IMR-90 (cell line): ENCODE results near the gene GNA15. TPM values are rescaled to one million over a fixed set of nuclear protein-coding genes. Genes with fewer than 3 reads are reported as not detected.

ENCODE experiments used
- ATAC-seq: fragments of 200-7000 bp; cut with Tn5 transposase; 2 replicates; pipeline ENCODE4 v1.9.1; 2020; ENCODE audit warnings: low read depth, mild to moderate bottlenecking, moderate library complexity
- BruUV-seq: library from RNA; stranded (reverse); fragments of 400-500 nt; replicated peaks from 2 replicates; lab custom pipeline; 2021; lab: Mats Ljungman, UMichigan
- CTCF ChIA-PET: fragments of 300-600 bp; formaldehyde crosslinking; extraction: SDS; loops from one replicate; lab custom pipeline; 2021; ENCODE audit warnings: antibody characterized with exemption; lab: Yijun Ruan, JAX
- POLR2A ChIA-PET: fragments of 300-600 bp; sonication (Branson Sonifier 250); formaldehyde crosslinking; loops from one replicate; lab custom pipeline; 2022; ENCODE audit warnings: antibody characterized with exemption; ENCODE audit not compliant: unreplicated experiment; lab: Charles Lee
- DNase-seq: peaks from one replicate; pipeline ENCODE4 v3.0.0; 2013
- H2AFZ ChIP-seq: replicated peaks from 2 replicates; pipeline ENCODE3; 2013; ENCODE audit warnings: low read length, mild to moderate bottlenecking; ENCODE audit not compliant: poor library complexity
- H2AK5ac ChIP-seq: 2 replicates; pipeline ENCODE4 v1.6.1; 2013; ENCODE audit warnings: low read depth, low read length, inconsistent platforms
- H2AK9ac ChIP-seq: replicated peaks from 2 replicates; pipeline ENCODE3; 2013; ENCODE audit warnings: mild to moderate bottlenecking, low read depth, low read length, moderate library complexity; ENCODE audit not compliant: poor library complexity
- H2BK120ac ChIP-seq: 2 replicates; pipeline ENCODE4 v1.6.1; 2013; ENCODE audit warnings: low read depth, low read length, inconsistent platforms
- H2BK15ac ChIP-seq: 3 replicates; pipeline ENCODE4 v1.6.1; 2013; ENCODE audit warnings: low read depth, low read length, inconsistent platforms
- H2BK20ac ChIP-seq: 2 replicates; pipeline ENCODE4 v1.6.1; 2013; ENCODE audit warnings: low read depth, mild to moderate bottlenecking, inconsistent platforms, low read length, moderate library complexity
- H2BK5ac ChIP-seq: 2 replicates; pipeline ENCODE4 v1.6.1; 2013; ENCODE audit warnings: mild to moderate bottlenecking, low read depth, low read length, inconsistent platforms; ENCODE audit not compliant: poor library complexity, severe bottlenecking
- H3K14ac ChIP-seq: replicated peaks from 2 replicates; pipeline ENCODE4 v1.6.1; 2013; ENCODE audit warnings: low read depth, low read length, inconsistent platforms
- H3K18ac ChIP-seq: 2 replicates; pipeline ENCODE4 v1.6.1; 2013; ENCODE audit warnings: low read depth, low read length, control low read depth
- H3K23ac ChIP-seq: 2 replicates; pipeline ENCODE4 v1.6.1; 2013; ENCODE audit warnings: low read depth, low read length, inconsistent platforms
- H3K27ac ChIP-seq: 2 replicates; pipeline ENCODE4 v1.5.1; 2013; ENCODE audit warnings: mild to moderate bottlenecking, control low read depth, low read length; ENCODE audit not compliant: insufficient read depth
- H3K27me3 ChIP-seq: 2 replicates; pipeline ENCODE4 v1.6.1; 2013; ENCODE audit warnings: low read length; ENCODE audit not compliant: control insufficient read depth, insufficient read depth
- H3K36me3 ChIP-seq: 2 replicates; pipeline ENCODE4 v1.6.1; 2013; ENCODE audit warnings: low read length, mixed read lengths; ENCODE audit not compliant: control insufficient read depth, insufficient read depth
- H3K4ac ChIP-seq: 2 replicates; pipeline ENCODE4 v1.6.1; 2013; ENCODE audit warnings: low read depth, low read length, inconsistent platforms
- H3K4me1 ChIP-seq: 2 replicates; pipeline ENCODE4 v1.6.1; 2013; ENCODE audit warnings: low read length, mixed read lengths; ENCODE audit not compliant: control insufficient read depth, insufficient read depth
- H3K4me2 ChIP-seq: 2 replicates; pipeline ENCODE4 v1.6.1; 2013; ENCODE audit warnings: low read depth, mild to moderate bottlenecking, control low read depth, low read length, moderate library complexity
- H3K4me3 ChIP-seq: 2 replicates; pipeline ENCODE4 v1.5.1; 2013; ENCODE audit warnings: low read depth, mild to moderate bottlenecking, control low read depth, low read length, moderate library complexity; ENCODE audit not compliant: insufficient read depth
- H3K56ac ChIP-seq: 2 replicates; pipeline ENCODE4 v1.6.1; 2013; ENCODE audit warnings: low read length, inconsistent platforms; ENCODE audit not compliant: insufficient read depth; ENCODE audit errors: extremely low read depth
- H3K79me1 ChIP-seq, 2 experiments: 2 replicates each; pipeline ENCODE4 v1.6.1; 2013; ENCODE audit warnings: low read length in 2 of 2, inconsistent platforms in 1 of 2, low read depth in 1 of 2
- H3K9ac ChIP-seq: 2 replicates; pipeline ENCODE4 v1.6.1; 2013; ENCODE audit warnings: low read depth, low read length, control low read depth
- H3K9me1 ChIP-seq: 2 replicates; pipeline ENCODE4 v1.6.1; 2013; ENCODE audit warnings: low read length, inconsistent platforms; ENCODE audit not compliant: insufficient read depth
- H3K9me3 ChIP-seq: 2 replicates; pipeline ENCODE4 v1.6.1; 2013; ENCODE audit warnings: low read length; ENCODE audit not compliant: control insufficient read depth, insufficient read depth
- H4K20me1 ChIP-seq: 2 replicates; pipeline ENCODE4 v1.6.1; 2013; ENCODE audit warnings: low read length, inconsistent platforms; ENCODE audit not compliant: insufficient read depth
- H4K5ac ChIP-seq: 2 replicates; pipeline ENCODE4 v1.6.1; 2013; ENCODE audit warnings: mild to moderate bottlenecking, low read depth, low read length, control low read depth
- H4K8ac ChIP-seq, 2 experiments: 2 replicates each; pipeline ENCODE4 v1.6.1; 2013; ENCODE audit warnings: low read depth in 2 of 2, low read length in 2 of 2, control low read depth in 1 of 2, inconsistent platforms in 1 of 2
- H4K91ac ChIP-seq: 2 replicates; pipeline ENCODE4 v1.6.1; 2013; ENCODE audit warnings: low read depth, low read length, inconsistent platforms; ENCODE audit not compliant: insufficient read depth
- BHLHE40 ChIP-seq: fragments of 150-350 bp; IDR thresholded peaks from 2 replicates; pipeline ENCODE4 v1.6.1; 2016; ENCODE audit warnings: mild to moderate bottlenecking, low read depth, low read length
- CEBPB ChIP-seq: IDR thresholded peaks from 2 replicates; pipeline ENCODE4 v1.6.1; 2012; ENCODE audit warnings: low read depth, low read length, improper control_type of control experiment
- CHD1 ChIP-seq: IDR thresholded peaks from 2 replicates; pipeline ENCODE4 v1.6.1; 2012; ENCODE audit warnings: low read depth, low read length, improper control_type of control experiment
- FOS ChIP-seq: fragments of 150-350 bp; IDR thresholded peaks from 2 replicates; pipeline ENCODE4 v1.6.1; 2016; ENCODE audit warnings: low read depth, low read length
- MAFK ChIP-seq: IDR thresholded peaks from 2 replicates; pipeline ENCODE4 v1.6.1; 2012; ENCODE audit warnings: low read depth, low read length, improper control_type of control experiment
- NFE2L2 ChIP-seq: fragments of 150-350 bp; IDR thresholded peaks from 2 replicates; pipeline ENCODE4 v1.6.1; 2016; ENCODE audit warnings: low read depth, mild to moderate bottlenecking, low read length
- RAD21 ChIP-seq: IDR thresholded peaks from 2 replicates; pipeline ENCODE4 v1.6.1; 2012; ENCODE audit warnings: low read length, improper control_type of control experiment
- RCOR1 ChIP-seq: IDR thresholded peaks from 2 replicates; pipeline ENCODE4 v1.6.1; 2012; ENCODE audit warnings: mild to moderate bottlenecking, low read length, improper control_type of control experiment; ENCODE audit not compliant: insufficient replicate concordance
- RFX5 ChIP-seq: IDR thresholded peaks from 2 replicates; pipeline ENCODE4 v1.8.0; 2012; ENCODE audit warnings: low read depth, mild to moderate bottlenecking, low read length, moderate library complexity
- SMC3 ChIP-seq: fragments of 150-350 bp; IDR thresholded peaks from 2 replicates; pipeline ENCODE4 v1.6.1; 2016; ENCODE audit warnings: low read depth, mild to moderate bottlenecking, antibody characterized with exemption, low read length, moderate library complexity
- WGBS, 2 experiments: methylation state at CpG; one replicate each; pipeline versions ENCODE4 v1.1.5 to v1.1.7; 2013; ENCODE audit warnings: missing lambda C conversion rate in 2 of 2; ENCODE audit not compliant: insufficient read length in 1 of 2; ENCODE audit errors: extremely low coverage in 2 of 2; 5-methylcytosine and 5-hydroxymethylcytosine counted together
- dilution Hi-C: fragments of 300-500 bp; cut with HindIII; formaldehyde crosslinking; loops from one replicate; pipeline ENCODE4 v1.14.3; 2018; ENCODE audit warnings: low sequenced_read_pairs; ENCODE audit not compliant: unreplicated experiment
- in situ Hi-C: fragments of 300-500 bp; cut with MboI; formaldehyde crosslinking; loops from 3 replicates; pipeline ENCODE4 v1.14.3; 2019; ENCODE audit warnings: low sequenced_read_pairs, inconsistent platforms, mixed read lengths
- intact Hi-C: fragments of 100-400 bp; cut with micrococcal nuclease; formaldehyde crosslinking; loops from 2 replicates; pipeline ENCODE4 v1.10.0; 2022
- polyA plus RNA-seq, 3 experiments: library from polyadenylated mRNA; depleted of rRNA; stranded (reverse); fragments of >200 nt; gene quantifications; 2 replicates each; pipeline ENCODE4 v1.2.3, GENCODE V29; 2012; ENCODE audit warnings: low replicate concordance in 1 of 3
- total RNA-seq: library from RNA; depleted of rRNA; stranded (reverse); fragments of >200 nt; gene quantifications from 2 replicates; pipeline ENCODE4 v1.2.3, GENCODE V29; 2012
- TF ChIP-seq, protein P1 (sequence below): conservative IDR thresholded peaks from 2 replicates; pipeline ENCODE4 v1.5.1; 2012; ENCODE audit warnings: mild to moderate bottlenecking, low read depth, low read length, improper control_type of control experiment
- TF ChIP-seq, protein P2 (sequence below): fragments of 150-350 bp; IDR thresholded peaks from 2 replicates; pipeline ENCODE4 v1.6.1; 2017; ENCODE audit warnings: mild to moderate bottlenecking, antibody characterized with exemption, low read length, low read depth
- TF ChIP-seq, protein P3 (sequence below): fragments of 150-350 bp; IDR thresholded peaks from 2 replicates; pipeline ENCODE4 v1.6.1; 2016; ENCODE audit warnings: low read depth, mild to moderate bottlenecking, low read length, moderate library complexity, borderline replicate concordance

Gene GNA15
- total and polyA plus RNA-seq, 2 of the 4 experiments (the other 2 are of a cell fraction): 0.18 TPM; not detected in 1

DNA sequence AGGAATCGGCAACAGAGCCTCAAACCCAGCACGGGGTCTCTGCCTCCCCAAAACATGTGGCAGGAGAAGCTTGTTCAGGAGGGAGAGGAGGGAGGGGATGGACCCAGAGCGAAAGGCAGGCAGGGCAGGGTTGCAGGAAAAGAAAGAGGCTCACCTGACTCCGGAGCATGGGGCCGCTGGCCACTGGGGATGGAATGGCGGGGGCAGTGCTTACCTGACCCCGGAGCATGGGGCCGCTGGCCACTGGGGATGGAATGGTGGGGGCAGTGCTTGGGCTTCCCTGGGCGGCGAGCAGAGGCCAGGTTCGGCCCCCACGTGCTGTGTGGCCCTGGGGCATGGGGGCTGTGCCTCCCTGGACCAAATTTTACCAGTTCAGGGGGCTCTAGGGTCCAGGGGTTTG lies 75.4 kb downstream of the GNA15 start:
- Histone ChIP-seq H2BK5ac (no peak overlapping the region), H3K18ac (no peak overlapping the region), H3K27me3 (no peaks in the 10 kb centered on the region), H3K79me1 (no peaks in the 10 kb centered on the region), H2BK120ac (no peak overlapping the region), H3K9me1 (no peaks in the 10 kb centered on the region), H3K4me2 (no peak overlapping the region), H2BK15ac (no peak overlapping the region), H3K56ac (no peak overlapping the region), H3K14ac (no peak overlapping the region), H2AFZ (no peak overlapping the region), H3K36me3 (peaks cover 15% of the 10 kb centered on the region), H2AK9ac (no peak overlapping the region), H3K9ac (no peak overlapping the region), H3K23ac (no peak overlapping the region), H3K9me3 (no peaks in the 10 kb centered on the region), H3K4me1 (no peaks in the 10 kb centered on the region), H2BK20ac (no peak overlapping the region), H4K5ac (no peak overlapping the region), H4K8ac (no peak overlapping the region), H4K20me1 (peaks cover 13% of the 10 kb centered on the region), H3K4me3 (no peak overlapping the region), H3K27ac (no peak overlapping the region), H3K4ac (no peak overlapping the region), H4K91ac (no peak overlapping the region), H2AK5ac (no peak overlapping the region)
- in situ Hi-C loops (no loop called here), intact Hi-C loops (no loop called here), dilution Hi-C loops (no loop called here)
- TF ChIP-seq, protein P1, sequence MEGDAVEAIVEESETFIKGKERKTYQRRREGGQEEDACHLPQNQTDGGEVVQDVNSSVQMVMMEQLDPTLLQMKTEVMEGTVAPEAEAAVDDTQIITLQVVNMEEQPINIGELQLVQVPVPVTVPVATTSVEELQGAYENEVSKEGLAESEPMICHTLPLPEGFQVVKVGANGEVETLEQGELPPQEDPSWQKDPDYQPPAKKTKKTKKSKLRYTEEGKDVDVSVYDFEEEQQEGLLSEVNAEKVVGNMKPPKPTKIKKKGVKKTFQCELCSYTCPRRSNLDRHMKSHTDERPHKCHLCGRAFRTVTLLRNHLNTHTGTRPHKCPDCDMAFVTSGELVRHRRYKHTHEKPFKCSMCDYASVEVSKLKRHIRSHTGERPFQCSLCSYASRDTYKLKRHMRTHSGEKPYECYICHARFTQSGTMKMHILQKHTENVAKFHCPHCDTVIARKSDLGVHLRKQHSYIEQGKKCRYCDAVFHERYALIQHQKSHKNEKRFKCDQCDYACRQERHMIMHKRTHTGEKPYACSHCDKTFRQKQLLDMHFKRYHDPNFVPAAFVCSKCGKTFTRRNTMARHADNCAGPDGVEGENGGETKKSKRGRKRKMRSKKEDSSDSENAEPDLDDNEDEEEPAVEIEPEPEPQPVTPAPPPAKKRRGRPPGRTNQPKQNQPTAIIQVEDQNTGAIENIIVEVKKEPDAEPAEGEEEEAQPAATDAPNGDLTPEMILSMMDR: no peak
- TF ChIP-seq SMC3 (no peak), BHLHE40 (no peak), MAFK (no peak), RAD21 (no peak), RCOR1 (no peak), RFX5 (no peak), CHD1 (no peak), FOS (no peak), CEBPB (no peak), NFE2L2 (no peak)
- TF ChIP-seq, protein P2, sequence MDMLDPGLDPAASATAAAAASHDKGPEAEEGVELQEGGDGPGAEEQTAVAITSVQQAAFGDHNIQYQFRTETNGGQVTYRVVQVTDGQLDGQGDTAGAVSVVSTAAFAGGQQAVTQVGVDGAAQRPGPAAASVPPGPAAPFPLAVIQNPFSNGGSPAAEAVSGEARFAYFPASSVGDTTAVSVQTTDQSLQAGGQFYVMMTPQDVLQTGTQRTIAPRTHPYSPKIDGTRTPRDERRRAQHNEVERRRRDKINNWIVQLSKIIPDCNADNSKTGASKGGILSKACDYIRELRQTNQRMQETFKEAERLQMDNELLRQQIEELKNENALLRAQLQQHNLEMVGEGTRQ: no peak
- TF ChIP-seq, protein P3, sequence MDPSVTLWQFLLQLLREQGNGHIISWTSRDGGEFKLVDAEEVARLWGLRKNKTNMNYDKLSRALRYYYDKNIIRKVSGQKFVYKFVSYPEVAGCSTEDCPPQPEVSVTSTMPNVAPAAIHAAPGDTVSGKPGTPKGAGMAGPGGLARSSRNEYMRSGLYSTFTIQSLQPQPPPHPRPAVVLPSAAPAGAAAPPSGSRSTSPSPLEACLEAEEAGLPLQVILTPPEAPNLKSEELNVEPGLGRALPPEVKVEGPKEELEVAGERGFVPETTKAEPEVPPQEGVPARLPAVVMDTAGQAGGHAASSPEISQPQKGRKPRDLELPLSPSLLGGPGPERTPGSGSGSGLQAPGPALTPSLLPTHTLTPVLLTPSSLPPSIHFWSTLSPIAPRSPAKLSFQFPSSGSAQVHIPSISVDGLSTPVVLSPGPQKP: no peak
- no TSS peak for BruUV-seq
- no peak for ATAC-seq
- DNase-seq: no peak
- WGBS, 2 experiments: no CpG with 5 or more reads among the region's 12 CpGs
- ChIA-PET POLR2A (no interaction called here), CTCF (no interaction called here)
